ENCODE results near the gene TSC22D2.

TSC22D2 gene

GRCh38 chr3:150433347-150433746 is 25.2 kb downstream of the TSC22D2 start:
- DNase-seq = no peak

GRCh38 chr3:150434234-150434633 is 26.1 kb downstream of the TSC22D2 start:
- DNase-seq = no peak
- in situ Hi-C loops (cut with HindIII; ENCODE audit: low pct_ligation_motif_present, low pct_unique_long_range_greater_than_20kb, low sequenced_read_pairs) = no loop called here

More at GRCh38 chr3:150433347-150433746, 25.2 kb downstream of the TSC22D2 start:
- in situ Hi-C loops (cut with HindIII; ENCODE audit: low pct_ligation_motif_present, low pct_unique_long_range_greater_than_20kb, low sequenced_read_pairs) = no loop called here

GRCh38 chr3:150436161-150436560 is 28.1 kb downstream of the TSC22D2 start:
- DNase-seq = no peak
- in situ Hi-C loops (cut with HindIII; ENCODE audit: low pct_ligation_motif_present, low pct_unique_long_range_greater_than_20kb, low sequenced_read_pairs) = no loop called here

DNA sequence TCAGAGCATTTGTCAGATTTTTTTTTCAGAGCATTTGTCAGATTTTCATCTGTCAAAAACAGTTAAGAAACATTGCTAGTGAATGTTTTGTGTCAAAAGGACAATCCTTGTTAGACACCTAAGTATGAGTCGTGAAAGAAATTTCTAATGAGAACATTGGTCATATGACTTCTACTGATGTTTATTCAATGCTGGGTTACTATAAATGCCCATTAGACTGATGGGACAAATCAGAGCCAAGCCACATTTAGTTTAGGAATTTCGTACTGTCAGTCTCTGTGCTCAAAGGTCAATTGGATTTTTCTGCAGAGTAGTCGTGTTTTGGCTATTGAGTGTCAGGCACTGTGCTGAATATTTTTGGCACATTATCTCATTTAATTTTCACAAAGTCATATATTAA is 31.6 kb downstream of the TSC22D2 start:
- in situ Hi-C loops (cut with HindIII; ENCODE audit: low pct_ligation_motif_present, low pct_unique_long_range_greater_than_20kb, low sequenced_read_pairs) = no loop called here
- DNase-seq = no peak

DNA sequence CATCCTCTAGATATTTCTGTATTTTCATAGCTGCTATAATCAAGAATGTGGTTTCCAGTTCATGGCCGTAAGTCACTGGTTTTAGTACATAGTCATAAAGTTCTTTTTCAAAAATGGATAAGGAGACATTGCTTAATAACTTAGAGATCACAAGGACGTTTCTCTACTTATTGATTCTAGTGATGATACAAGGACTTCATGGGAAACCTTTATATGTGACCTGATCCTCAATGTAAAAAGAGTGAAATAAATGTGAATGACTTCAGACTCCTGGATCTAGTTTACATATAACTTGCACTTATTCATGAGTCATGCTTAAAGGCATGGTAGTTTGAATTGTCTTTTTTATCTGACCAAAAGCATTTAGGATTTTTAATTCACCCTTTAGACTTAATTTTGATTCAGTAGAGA is 35.2 kb downstream of the TSC22D2 start:
- no peak for DNase-seq
- in situ Hi-C loops (cut with HindIII; ENCODE audit: low pct_ligation_motif_present, low pct_unique_long_range_greater_than_20kb, low sequenced_read_pairs) = no loop called here

- in situ Hi-C loops (cut with HindIII; ENCODE audit: low pct_ligation_motif_present, low pct_unique_long_range_greater_than_20kb, low sequenced_read_pairs) = no loop called here
- DNase-seq = no peak
Observed at GRCh38 chr3:150444371-150444770, 36.3 kb downstream of the TSC22D2 start.

DNA sequence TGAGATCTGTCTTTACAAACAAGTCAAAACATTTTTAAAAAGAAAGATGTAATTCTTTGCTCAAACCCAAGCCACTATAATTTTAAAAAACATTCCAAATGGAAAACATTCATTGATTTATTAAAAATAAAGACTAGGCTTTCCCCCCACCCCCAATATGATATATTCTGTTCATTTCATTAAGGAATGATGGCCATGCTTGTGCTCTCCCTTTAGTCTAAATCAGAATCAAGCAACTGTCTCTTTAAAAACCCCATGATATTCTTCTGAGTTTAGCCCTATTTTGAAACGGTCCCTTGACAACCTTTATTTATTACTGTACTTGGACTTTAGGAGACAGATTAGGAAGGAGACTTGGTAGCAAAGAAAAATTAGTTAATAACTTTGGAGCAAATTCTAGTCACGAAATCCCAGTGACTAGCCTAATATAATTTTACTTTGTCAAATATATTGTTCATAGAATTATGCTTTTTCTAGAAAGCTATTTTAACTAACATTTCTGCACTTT is 38.4 kb downstream of the TSC22D2 start:
- in situ Hi-C loops (cut with HindIII; ENCODE audit: low pct_ligation_motif_present, low pct_unique_long_range_greater_than_20kb, low sequenced_read_pairs) = no loop called here
- DNase-seq = no peak

GRCh38 chr3:150447084-150447483 is 39.0 kb downstream of the TSC22D2 start:
- no peak for DNase-seq
- in situ Hi-C loops (cut with HindIII; ENCODE audit: low pct_ligation_motif_present, low pct_unique_long_range_greater_than_20kb, low sequenced_read_pairs) = no loop called here

DNA sequence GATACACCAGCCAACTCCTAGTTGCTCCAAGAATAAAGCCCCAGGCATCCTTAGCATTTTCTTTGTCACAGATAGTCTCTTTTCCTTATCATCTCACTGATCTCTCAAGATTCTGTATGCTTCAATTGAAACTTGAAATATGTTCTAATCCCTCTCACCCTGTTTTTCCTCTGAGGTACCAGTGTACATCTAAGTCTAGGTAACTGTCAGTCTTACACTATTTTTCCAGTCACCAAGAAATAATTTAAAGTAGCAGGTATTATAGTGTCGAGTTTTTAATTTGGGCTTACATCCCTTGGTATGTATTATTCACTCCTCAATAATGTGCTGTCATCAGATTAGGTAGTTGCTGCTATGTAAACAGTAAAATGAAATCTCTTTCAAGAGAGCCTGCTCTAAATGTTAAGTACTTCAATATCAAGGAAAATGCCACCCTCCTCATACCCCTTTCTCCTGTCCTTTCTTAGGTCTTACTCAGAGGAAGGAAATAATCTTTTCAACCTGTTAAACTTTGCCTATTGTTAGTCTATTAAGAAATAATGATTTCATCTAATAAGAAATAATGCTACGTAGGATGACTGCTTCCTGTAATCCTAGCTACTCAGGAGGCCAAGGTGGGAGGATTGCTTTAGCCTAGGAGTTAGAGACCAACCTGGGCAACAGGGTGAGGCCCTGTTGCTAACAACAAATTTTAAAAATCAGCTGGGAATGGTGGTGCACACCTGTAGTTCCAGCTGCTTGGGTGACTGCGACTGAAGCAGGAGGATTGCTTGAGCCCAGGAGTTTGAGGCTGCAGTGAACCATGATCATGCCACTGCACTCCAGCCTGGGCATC is 39.8 kb downstream of the TSC22D2 start:
- in situ Hi-C loops (cut with HindIII; ENCODE audit: low pct_ligation_motif_present, low pct_unique_long_range_greater_than_20kb, low sequenced_read_pairs) = no loop called here
- DNase-seq = peak; percentile 12

DNA sequence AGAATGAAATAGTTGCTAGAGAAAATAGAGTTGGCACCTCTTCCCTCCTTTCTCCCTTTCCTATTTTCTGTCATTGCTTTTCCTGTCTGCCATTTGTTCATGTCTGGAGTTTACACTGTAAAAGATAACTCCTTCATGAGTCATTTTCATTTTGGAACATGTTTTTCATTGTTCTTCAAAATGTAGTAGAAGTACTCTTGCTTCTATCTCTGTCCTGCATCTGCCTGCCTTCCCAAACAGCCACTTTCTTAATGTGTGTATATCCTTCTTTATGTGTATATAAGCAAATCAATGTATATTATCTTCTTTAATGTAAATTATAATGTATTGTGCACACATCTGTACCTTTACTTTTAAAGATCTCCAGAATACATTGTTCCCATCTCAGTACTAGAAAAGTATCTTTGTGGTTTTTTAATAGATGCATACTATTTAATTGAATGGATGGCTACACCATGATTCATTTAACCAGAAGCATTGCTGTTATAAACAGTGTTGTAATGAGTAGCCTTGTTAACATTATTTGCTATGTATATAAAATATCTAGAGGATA is 41.1 kb downstream of the TSC22D2 start:
- in situ Hi-C loops (cut with HindIII; ENCODE audit: low pct_ligation_motif_present, low pct_unique_long_range_greater_than_20kb, low sequenced_read_pairs) = no loop called here
- peak; percentile 5 for DNase-seq

DNA sequence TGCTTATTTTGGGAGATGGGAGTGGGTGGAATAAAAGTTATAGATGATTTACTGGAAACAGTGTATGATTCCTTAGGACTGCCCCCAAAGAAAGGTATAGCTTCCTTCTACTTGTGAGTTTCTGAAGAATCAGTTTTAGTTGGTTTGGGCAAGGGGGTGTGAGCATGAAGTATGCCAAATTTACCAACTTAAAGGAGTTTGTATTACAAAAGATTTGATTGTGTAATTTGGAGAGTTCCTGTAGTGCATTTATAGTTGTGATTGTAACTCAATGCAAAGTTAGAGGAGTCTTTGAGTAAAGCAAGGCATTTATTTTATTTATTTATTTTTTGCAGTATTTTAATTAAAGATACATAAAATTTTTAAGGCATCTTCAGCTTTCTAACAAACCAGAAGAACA is 42.8 kb downstream of the TSC22D2 start:
- no peak for DNase-seq
- in situ Hi-C loops (cut with HindIII; ENCODE audit: low pct_ligation_motif_present, low pct_unique_long_range_greater_than_20kb, low sequenced_read_pairs) = no loop called here

GRCh38 chr3:150451329-150452048 is 43.4 kb downstream of the TSC22D2 start:
- DNase-seq = no peak
- in situ Hi-C loops (cut with HindIII; ENCODE audit: low pct_ligation_motif_present, low pct_unique_long_range_greater_than_20kb, low sequenced_read_pairs) = no loop called here

DNA sequence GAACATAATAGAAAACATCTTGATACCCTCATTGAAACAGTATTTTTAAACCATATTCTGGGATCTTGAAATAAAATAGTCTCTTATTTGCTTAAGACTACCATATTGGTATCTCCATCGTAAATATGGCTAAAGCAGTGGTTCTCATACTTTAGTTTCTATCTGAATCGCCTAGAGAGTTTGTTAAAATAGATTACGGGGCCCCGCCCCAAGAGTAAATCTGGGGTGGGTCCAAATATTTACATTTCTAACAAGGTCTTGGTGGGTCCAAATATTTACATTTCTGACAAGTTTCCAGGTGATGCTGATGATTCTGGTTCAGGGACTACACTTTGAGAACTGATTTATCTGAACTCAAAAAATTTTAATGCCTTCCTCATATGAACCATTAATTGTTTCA is 45.3 kb downstream of the TSC22D2 start:
- no peak for DNase-seq
- in situ Hi-C loops (cut with HindIII; ENCODE audit: low pct_ligation_motif_present, low pct_unique_long_range_greater_than_20kb, low sequenced_read_pairs) = no loop called here

DNA sequence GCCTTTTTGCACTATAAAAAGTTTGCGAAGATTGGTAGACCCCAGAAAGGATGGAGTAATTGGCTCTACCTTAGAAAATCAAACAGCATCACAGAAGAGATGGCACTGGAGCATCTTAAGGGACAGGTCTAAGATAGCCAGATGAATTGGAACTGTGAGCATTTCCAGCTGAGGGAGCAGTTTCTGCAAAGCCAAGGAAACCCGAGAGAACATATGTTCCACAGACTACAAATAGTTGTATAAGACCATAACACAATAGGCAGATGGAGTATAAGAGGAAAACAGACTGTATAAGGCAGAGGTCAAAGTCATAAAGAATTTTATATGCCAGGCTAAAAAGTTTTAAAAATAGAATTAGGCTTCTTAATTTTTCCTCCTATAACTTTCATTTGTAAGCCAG is 46.0 kb downstream of the TSC22D2 start:
- DNase-seq = no peak
- in situ Hi-C loops (cut with HindIII; ENCODE audit: low pct_ligation_motif_present, low pct_unique_long_range_greater_than_20kb, low sequenced_read_pairs) = no loop called here

- DNase-seq = no peak
- in situ Hi-C loops (cut with HindIII; ENCODE audit: low pct_ligation_motif_present, low pct_unique_long_range_greater_than_20kb, low sequenced_read_pairs) = no loop called here
Observed at GRCh38 chr3:150454622-150455021, 46.5 kb downstream of the TSC22D2 start.

DNA sequence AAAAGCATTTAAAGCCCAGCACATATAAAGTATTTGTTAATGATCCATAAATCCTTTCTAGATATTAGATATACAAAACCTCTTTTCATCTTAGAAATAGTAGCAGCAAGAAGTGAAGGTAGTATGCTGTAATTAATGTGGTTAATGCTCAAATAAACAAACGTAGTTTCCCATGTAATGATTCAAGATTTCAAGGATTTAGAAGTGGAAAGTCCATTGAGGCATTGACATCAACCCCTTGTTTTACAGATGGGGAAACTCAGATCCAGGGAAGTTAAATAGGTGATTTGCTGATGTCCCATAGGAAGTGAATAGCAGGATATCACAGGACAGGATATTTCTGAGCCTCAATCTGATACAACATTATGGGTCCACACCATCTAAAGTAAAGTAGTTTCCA is 47.2 kb downstream of the TSC22D2 start:
- no peak for DNase-seq
- in situ Hi-C loops (cut with HindIII; ENCODE audit: low pct_ligation_motif_present, low pct_unique_long_range_greater_than_20kb, low sequenced_read_pairs) = no loop called here

GRCh38 chr3:150458001-150458400 is 49.9 kb downstream of the TSC22D2 start:
- in situ Hi-C loops (cut with HindIII; ENCODE audit: low pct_ligation_motif_present, low pct_unique_long_range_greater_than_20kb, low sequenced_read_pairs) = no loop called here
- no peak for DNase-seq

GRCh38 chr3:150460484-150460883 is 52.4 kb downstream of the TSC22D2 start:
- DNase-seq = no peak
- in situ Hi-C loops (cut with HindIII; ENCODE audit: low pct_ligation_motif_present, low pct_unique_long_range_greater_than_20kb, low sequenced_read_pairs) = no loop called here

- DNase-seq = no peak
- in situ Hi-C loops (cut with HindIII; ENCODE audit: low pct_ligation_motif_present, low pct_unique_long_range_greater_than_20kb, low sequenced_read_pairs) = no loop called here
Observed at GRCh38 chr3:150461399-150461798, 53.3 kb downstream of the TSC22D2 start.
